Left lung (tissue), 10 donors: ENCODE data around the gene MC1R. TPM values are rescaled to one million over a fixed set of nuclear protein-coding genes. Genes with fewer than 3 reads are reported as not detected.

ENCODE experiments used
- ATAC-seq: fragments of 200-7000 bp; cut with Tn5 transposase; one replicate; pipeline ENCODE4 v1.9.1; 2020; ENCODE audit warnings: moderate library complexity
- DNase-seq, 4 donors: peaks; one replicate each; pipeline ENCODE4 v3.0.0-alpha.2; 2013 to 2020
- H3K27ac ChIP-seq, 2 donors: fragments of 200-600 bp; sonication (generic) in 1 of 2; one replicate each; pipeline versions ENCODE4 v1.5.0 to v1.8.0; 2020 to 2021
- H3K27me3 ChIP-seq, 2 donors: fragments of 200-600 bp; sonication (generic) in 1 of 2; one replicate each; pipeline versions ENCODE4 v1.5.0 to v1.8.0; 2020 to 2021
- H3K36me3 ChIP-seq, 2 donors: fragments of 200-600 bp; sonication (generic) in 1 of 2; one replicate each; pipeline versions ENCODE4 v1.5.0 to v1.8.0; 2020 to 2021
- H3K4me1 ChIP-seq, 2 donors: fragments of 200-600 bp; one replicate each; pipeline ENCODE4 v1.8.0; 2021
- H3K4me3 ChIP-seq, 2 donors: fragments of 200-600 bp; sonication (generic) in 1 of 2; one replicate each; pipeline versions ENCODE4 v1.5.0 to v1.8.0; 2020 to 2021; ENCODE audit warnings: mild to moderate bottlenecking in 1 of 2
- H3K9me3 ChIP-seq, 2 donors: fragments of 200-600 bp; sonication (generic) in 1 of 2; one replicate each; pipeline versions ENCODE4 v1.5.0 to v1.8.0; 2020 to 2021
- intact Hi-C, 2 donors: fragments of 100-400 bp; cut with DNase I; formaldehyde crosslinking; loops; one replicate each; pipeline versions ENCODE4 v1.11.2 to v1.14.2; 2022
- polyA plus RNA-seq, 6 donors: library from polyadenylated mRNA; unstranded; fragments of 120-200 nt; gene quantifications; one replicate each; pipeline ENCODE4 v1.2.1, GENCODE V29; 2013; ENCODE audit not compliant: insufficient read length in 6 of 6
- total RNA-seq, 2 donors: library from RNA; stranded (reverse); fragmentation: NEBNext Ultra II Directional; extraction: Animal tissue kit (Norgen Biotek cat#: 25700); gene quantifications; one replicate each; pipeline ENCODE4 v1.2.1, GENCODE V29; 2021
- TF ChIP-seq, protein P1 (sequence below), 2 donors: fragments of 200-600 bp; sonication (generic) in 1 of 2; IDR thresholded peaks; one replicate each; pipeline versions ENCODE4 v1.5.0 to v1.8.0; 2021; ENCODE audit warnings: antibody characterized with exemption in 2 of 2
- donor health status: DM: no; HTN: yes; CAD: no.
- donor health status: DM: no; HTN: no; CAD: no.

The MC1R gene
- total and polyA plus RNA-seq, 8 donors = 2.9 to 5.0 (median 3.4) TPM

DNA sequence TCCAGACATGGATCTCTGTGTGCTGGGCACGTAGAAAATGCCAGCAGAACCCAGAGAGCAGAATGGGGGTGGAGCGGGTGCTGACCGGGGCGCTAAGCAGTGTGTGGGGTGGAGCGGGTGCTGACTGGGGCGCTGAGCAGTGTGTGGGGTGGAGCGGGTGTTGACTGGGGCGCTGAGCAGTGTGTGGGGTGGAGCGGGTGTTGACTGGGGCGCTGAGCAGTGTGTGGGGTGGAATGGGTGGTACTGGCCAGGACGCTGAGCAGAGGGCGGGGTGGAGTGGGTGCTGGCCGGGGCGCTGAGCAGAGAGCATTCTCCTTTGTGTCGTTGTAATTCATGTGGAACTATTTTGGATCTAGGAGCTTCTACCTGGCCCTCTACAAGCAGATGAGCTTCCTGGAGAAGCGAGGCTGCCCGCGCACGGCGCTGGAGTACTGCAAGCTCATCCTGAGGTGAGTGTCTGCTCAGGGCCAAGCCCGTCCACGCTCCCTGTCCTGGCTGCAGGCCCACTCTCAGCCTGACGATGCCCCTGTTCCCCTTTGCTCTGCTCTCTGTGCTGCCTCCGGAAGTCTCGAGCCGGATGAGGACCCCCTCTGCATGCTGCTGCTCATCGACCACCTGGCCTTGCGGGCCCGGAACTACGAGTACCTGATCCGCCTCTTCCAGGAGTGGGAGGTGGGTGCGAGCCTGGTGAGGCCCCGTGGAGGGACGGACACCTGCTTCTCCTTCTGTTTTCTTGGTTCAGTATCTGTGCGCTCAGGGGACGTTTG, 20.3 kb upstream of the MC1R start:
- H3K4me3 ChIP-seq = no peak overlapping the region
- no peak overlapping the region for H3K27ac ChIP-seq
- H3K4me1 ChIP-seq = no peaks in the 10 kb centered on the region
- peaks cover 0 to 88% of the 10 kb centered on the region in 2 donors for H3K36me3 ChIP-seq
- H3K9me3 ChIP-seq = no peaks in the 10 kb centered on the region
- DNase-seq (peak in 1 of 4 donors; percentile 69), ATAC-seq (no peak)
- H3K27me3 ChIP-seq = no peaks in the 10 kb centered on the region
- TF ChIP-seq, protein P1, sequence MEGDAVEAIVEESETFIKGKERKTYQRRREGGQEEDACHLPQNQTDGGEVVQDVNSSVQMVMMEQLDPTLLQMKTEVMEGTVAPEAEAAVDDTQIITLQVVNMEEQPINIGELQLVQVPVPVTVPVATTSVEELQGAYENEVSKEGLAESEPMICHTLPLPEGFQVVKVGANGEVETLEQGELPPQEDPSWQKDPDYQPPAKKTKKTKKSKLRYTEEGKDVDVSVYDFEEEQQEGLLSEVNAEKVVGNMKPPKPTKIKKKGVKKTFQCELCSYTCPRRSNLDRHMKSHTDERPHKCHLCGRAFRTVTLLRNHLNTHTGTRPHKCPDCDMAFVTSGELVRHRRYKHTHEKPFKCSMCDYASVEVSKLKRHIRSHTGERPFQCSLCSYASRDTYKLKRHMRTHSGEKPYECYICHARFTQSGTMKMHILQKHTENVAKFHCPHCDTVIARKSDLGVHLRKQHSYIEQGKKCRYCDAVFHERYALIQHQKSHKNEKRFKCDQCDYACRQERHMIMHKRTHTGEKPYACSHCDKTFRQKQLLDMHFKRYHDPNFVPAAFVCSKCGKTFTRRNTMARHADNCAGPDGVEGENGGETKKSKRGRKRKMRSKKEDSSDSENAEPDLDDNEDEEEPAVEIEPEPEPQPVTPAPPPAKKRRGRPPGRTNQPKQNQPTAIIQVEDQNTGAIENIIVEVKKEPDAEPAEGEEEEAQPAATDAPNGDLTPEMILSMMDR (IDR thresholded peaks at IDR 0.05) = no peak
- intact Hi-C loops = no loop called here

DNA sequence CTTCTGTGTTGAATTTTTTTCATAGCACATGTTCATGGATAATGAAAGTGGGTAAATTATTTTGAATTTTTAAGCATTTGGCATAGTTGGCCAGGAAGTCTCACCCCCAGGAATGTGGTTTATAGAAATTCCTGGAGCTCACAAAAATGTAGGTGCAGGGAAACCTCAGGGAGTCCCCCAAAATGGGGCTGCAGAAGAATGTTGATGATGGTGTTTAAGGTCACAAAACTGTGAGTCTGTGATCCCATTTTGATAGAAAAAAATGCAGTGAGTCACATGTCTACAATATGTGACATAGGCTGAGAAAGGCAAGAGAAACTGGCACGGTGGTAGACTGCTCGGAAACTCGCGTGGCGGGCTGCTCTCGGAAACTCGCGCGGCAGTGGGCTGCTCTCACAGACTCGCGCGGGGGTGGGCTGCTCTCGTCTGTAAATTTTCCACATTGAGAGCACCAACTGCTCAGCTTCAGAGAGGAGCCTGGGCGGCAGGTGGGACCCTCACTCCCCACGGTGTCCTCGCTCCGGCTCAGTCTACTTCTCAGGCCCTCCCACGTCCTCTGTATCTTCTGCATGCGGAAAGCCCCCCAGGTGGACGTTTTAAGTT, 18.7 kb upstream of the MC1R start:
- DNase-seq (no peak), ATAC-seq (no peak)
- Histone ChIP-seq H3K27ac (no peak overlapping the region), H3K4me1 (no peaks in the 10 kb centered on the region), H3K9me3 (no peaks in the 10 kb centered on the region), H3K36me3 (peaks cover 0 to 88% of the 10 kb centered on the region in 2 donors), H3K4me3 (no peak overlapping the region), H3K27me3 (no peaks in the 10 kb centered on the region)
- intact Hi-C loops = no loop called here
- TF ChIP-seq, protein P1 (IDR thresholded peaks at IDR 0.05) = no peak

GRCh38 chr16:89900885-89901284, 17.8 kb upstream of the MC1R start:
- H3K4me3 ChIP-seq = no peak overlapping the region
- DNase-seq (peak in 1 of 4 donors; percentile 54), ATAC-seq (no peak)
- H3K27ac ChIP-seq = no peak overlapping the region
- intact Hi-C loops = no loop called here
- H3K4me1 ChIP-seq = no peaks in the 10 kb centered on the region
- H3K9me3 ChIP-seq = no peaks in the 10 kb centered on the region
- peaks cover 0 to 88% of the 10 kb centered on the region in 2 donors for H3K36me3 ChIP-seq
- no peaks in the 10 kb centered on the region for H3K27me3 ChIP-seq
- TF ChIP-seq, protein P1 (IDR thresholded peaks at IDR 0.05) = no peak

- Histone ChIP-seq H3K27ac (no peak overlapping the region), H3K9me3 (no peaks in the 10 kb centered on the region), H3K27me3 (no peaks in the 10 kb centered on the region), H3K4me3 (no peak overlapping the region), H3K4me1 (no peaks in the 10 kb centered on the region), H3K36me3 (peaks cover 0 to 80% of the 10 kb centered on the region in 2 donors)
- TF ChIP-seq, protein P1 (IDR thresholded peaks at IDR 0.05) = no peak
- DNase-seq = no peak
- ATAC-seq = no peak
- intact Hi-C loops = no loop called here
Observed at GRCh38 chr16:89902980-89903379, 15.7 kb upstream of the MC1R start.

DNA sequence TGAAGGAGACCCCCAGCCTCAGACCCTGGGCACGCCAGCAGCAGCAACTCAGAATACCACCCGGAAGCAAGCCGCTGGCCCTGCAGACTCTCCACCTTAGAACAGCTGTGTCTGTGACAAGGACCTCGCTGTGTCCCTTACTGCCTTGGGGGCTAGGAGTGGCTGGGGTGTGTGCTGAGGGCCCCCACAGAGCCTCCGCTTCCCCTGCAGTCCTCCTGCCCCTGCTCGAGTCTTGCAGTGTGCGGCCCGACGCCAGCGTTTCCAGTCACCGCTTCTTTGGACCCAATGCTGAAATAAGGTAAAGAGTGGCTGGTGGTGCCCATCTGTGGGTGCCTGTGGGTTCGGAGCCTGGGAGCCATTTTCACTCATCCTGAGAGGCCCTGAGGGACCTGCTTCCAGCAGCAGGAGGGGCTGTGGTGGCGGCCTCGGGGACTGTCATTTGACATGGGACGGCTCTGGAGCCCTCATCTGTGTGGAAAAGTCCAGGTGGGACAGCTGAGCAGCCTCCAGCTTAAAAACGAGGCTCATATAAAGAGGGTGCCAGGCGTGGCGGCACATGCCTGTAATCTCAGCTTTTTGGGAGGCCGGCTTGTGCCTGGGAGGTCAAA, 14.7 kb upstream of the MC1R start:
- DNase-seq = peak in 1 of 4 donors; percentile 54
- Histone ChIP-seq H3K9me3 (no peaks in the 10 kb centered on the region), H3K27ac (no peak overlapping the region), H3K4me1 (no peaks in the 10 kb centered on the region), H3K27me3 (no peaks in the 10 kb centered on the region), H3K4me3 (no peak overlapping the region), H3K36me3 (peaks cover 0 to 74% of the 10 kb centered on the region in 2 donors)
- intact Hi-C loops = no loop called here
- TF ChIP-seq, protein P1 (IDR thresholded peaks at IDR 0.05) = no peak
- no peak for ATAC-seq
